GM19467 (cell line): ENCODE measurements around the gene DUSP19.

Source experiments
- ATAC-seq: cut with Tn5 transposase; IDR thresholded peaks from one replicate; pipeline ENCODE4 v1.9.1; 2021; ENCODE audit warnings: mild to moderate bottlenecking, moderate library complexity; ENCODE audit not compliant: unreplicated experiment

The DUSP19 gene

DNA sequence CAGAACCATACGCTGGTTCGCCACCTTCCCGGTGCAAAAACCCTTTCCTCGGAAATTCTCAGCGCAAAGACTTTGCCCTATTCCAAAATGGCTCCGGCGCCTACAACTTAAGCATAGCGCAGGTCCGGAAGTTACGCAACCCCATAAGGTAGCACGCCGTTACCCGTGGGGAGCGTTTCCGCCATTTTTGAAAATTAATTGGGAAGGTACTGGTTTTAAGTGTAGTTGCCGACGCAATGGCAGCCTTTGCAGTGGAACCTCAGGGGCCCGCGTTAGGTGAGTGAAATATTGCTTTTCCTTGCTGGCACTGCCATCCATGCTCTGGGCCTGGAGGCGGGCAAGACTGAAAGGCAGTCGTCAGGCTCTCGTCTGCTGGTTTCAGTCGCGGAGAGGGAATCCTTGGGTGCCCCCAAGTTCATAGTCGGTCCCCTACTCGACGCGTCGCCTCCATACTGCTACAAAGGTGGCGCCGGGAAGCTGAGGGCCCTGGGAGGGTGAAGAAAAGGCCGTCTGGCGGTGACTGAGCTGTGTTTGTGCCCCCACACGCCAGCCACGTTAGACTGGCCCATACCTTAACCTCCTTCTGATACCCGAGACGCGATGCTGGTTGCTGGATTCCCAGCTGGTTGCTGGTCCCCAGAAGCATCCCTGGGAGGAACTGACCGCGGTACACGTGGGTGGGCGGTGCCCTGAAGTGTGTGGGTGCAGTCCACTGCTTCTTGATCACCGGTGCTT is 45.8 kb downstream of the DUSP19 start, which contains the start of gene NUP35:
Gene NUP35 (plus strand): TSS at position 222 of the 735 bp plus-strand sequence. CDS start 15 bp downstream, at position 237.
- ATAC-seq: peak; percentile 84

DNA sequence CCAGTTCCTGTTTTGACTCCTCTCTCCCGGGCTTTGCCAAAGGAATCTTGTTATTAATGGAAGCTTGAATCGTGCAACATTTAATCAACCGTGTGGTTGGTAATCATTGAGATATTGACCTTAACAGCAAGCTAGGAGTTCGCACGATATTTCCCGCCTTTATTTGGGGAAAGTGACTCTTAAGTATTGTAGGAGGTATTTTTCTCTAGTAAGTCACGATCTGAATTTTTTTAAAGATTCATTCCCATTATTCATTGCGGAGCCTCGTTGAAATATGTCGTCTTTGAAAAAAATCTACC is 46.4 kb downstream of the DUSP19 start:
- no peak for ATAC-seq

DNA sequence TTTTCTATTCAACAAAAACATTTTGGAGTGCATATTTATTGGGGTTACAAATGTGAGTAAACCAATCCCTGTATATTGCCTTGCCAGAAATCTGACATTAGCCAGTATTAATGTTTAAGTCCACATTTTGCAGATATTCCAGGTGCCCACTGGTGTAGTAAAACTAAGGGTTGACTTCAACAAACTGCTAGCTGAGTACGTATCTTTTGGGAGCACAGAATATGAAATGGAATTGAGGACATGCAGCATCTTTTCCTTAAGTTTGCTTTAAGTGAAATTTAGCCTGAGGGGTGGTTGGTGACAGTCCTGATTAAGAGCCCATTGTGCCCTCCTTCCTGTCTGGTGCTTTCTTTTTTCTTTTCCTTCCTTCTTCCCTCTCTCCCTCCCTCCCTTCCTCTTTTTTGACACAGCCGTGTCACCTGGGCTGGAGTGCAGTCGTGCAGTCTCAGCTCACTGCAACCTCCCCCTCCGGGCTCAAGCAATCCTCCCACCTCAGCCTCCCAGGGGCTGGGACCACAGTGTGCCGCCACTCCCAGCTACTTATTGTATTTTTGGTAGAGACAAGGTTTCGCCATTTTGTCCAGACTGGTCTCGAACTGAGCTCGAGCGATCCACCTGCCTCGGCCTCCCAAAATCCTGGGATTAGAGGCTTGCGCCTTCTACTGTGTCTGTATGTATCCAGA is 47.3 kb downstream of the DUSP19 start:
- no peak for ATAC-seq

- ATAC-seq: no peak
Measured at GRCh38 chr2:183126635-183127034, 48.1 kb downstream of the DUSP19 start.

- ATAC-seq: no peak
Measured at GRCh38 chr2:183134016-183134415, 55.5 kb downstream of the DUSP19 start.

GRCh38 chr2:183148955-183149354 is 70.4 kb downstream of the DUSP19 start:
- no peak for ATAC-seq

- ATAC-seq: no peak
Measured at GRCh38 chr2:183149489-183149888, 70.9 kb downstream of the DUSP19 start.
